ENCODE measurements around the gene RNF26. TPM values are rescaled to one million over a fixed set of nuclear protein-coding genes. Genes with fewer than 3 reads are reported as not detected.

Gene RNF26
- total RNA-seq, 3 donors from 2014 or later = 20.7 to 24.7 (median 23.7) TPM

- H3K4me1 ChIP-seq (ENCODE audit: low read depth) = no peaks in the 10 kb centered on the region
- intact Hi-C loops (cut with DNase I, micrococcal nuclease) = no loop called here
Measured at GRCh38 chr11:119295178-119295577, 39.1 kb upstream of the RNF26 start.

GRCh38 chr11:119297938-119298337, 36.4 kb upstream of the RNF26 start:
- Histone ChIP-seq H3K4me1 (ENCODE audit: low read depth) (no peaks in the 10 kb centered on the region), H3K9me3 (no peaks in the 10 kb centered on the region), H3K4me3 (no peak overlapping the region), H3K36me3 (ENCODE audit: low read depth) (no peaks in the 10 kb centered on the region)
- no peak for ATAC-seq
- DNase-seq = no peak
- intact Hi-C loops (cut with DNase I, micrococcal nuclease) = no loop called here
- TF ChIP-seq, protein P1, sequence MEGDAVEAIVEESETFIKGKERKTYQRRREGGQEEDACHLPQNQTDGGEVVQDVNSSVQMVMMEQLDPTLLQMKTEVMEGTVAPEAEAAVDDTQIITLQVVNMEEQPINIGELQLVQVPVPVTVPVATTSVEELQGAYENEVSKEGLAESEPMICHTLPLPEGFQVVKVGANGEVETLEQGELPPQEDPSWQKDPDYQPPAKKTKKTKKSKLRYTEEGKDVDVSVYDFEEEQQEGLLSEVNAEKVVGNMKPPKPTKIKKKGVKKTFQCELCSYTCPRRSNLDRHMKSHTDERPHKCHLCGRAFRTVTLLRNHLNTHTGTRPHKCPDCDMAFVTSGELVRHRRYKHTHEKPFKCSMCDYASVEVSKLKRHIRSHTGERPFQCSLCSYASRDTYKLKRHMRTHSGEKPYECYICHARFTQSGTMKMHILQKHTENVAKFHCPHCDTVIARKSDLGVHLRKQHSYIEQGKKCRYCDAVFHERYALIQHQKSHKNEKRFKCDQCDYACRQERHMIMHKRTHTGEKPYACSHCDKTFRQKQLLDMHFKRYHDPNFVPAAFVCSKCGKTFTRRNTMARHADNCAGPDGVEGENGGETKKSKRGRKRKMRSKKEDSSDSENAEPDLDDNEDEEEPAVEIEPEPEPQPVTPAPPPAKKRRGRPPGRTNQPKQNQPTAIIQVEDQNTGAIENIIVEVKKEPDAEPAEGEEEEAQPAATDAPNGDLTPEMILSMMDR (IDR thresholded peaks at IDR 0.05) = no peak

More at GRCh38 chr11:119295178-119295577, 39.1 kb upstream of the RNF26 start:
- TF ChIP-seq, protein P1 (IDR thresholded peaks at IDR 0.05) = no peak
- Histone ChIP-seq H3K9me3 (peaks cover 10% of the 10 kb centered on the region), H3K4me3 (no peak overlapping the region), H3K36me3 (ENCODE audit: low read depth) (no peaks in the 10 kb centered on the region)
- ATAC-seq (no peak), DNase-seq (no peak)

DNA sequence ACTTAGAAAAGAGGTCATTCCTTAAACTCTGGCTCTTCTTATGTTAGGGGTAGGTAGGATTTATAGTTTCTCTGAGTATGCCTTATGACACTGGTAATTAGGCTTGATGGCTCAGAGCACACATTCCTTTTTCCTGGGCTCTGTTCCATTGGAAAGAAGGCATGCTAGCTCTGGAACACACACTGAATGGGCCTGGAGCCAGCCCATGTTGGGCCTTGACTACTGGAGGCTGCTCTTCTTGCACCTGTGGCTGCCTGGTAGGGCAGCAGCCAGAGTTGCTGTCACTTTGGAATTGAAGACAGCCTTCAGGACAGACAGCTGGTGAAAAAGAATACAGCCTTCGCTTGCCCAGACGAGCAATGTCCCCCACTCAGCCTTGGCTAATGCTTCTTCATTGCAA, 35.6 kb upstream of the RNF26 start:
- TF ChIP-seq, protein P1 (IDR thresholded peaks at IDR 0.05) = no peak
- H3K36me3 ChIP-seq (ENCODE audit: low read depth) = no peaks in the 10 kb centered on the region
- H3K9me3 ChIP-seq = no peaks in the 10 kb centered on the region
- ATAC-seq (no peak), DNase-seq (no peak)
- no peak overlapping the region for H3K4me3 ChIP-seq
- no peaks in the 10 kb centered on the region for H3K4me1 ChIP-seq (ENCODE audit: low read depth)
- intact Hi-C loops (cut with DNase I, micrococcal nuclease) = no loop called here

DNA sequence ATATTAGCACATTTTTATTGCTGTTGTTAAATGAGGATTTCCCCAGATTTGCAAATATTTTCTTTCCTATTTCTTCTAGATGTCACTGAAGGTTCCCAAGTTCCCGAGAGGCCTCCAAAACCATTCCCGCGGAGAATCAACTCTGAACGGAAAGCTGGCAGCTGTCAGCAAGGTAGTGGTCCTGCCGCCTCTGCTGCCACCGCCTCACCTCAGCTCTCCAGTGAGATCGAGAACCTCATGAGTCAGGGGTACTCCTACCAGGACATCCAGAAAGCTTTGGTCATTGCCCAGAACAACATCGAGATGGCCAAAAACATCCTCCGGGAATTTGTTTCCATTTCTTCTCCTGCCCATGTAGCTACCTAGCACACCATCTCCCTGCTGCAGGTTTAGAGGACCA, 34.9 kb upstream of the RNF26 start:
- ATAC-seq (no peak), DNase-seq (no peak)
- Histone ChIP-seq H3K36me3 (ENCODE audit: low read depth) (no peaks in the 10 kb centered on the region), H3K4me3 (no peak overlapping the region), H3K9me3 (no peaks in the 10 kb centered on the region), H3K4me1 (ENCODE audit: low read depth) (no peaks in the 10 kb centered on the region)
- TF ChIP-seq, protein P1 (IDR thresholded peaks at IDR 0.05) = no peak
- intact Hi-C loops (cut with DNase I, micrococcal nuclease) = no loop called here

GRCh38 chr11:119300198-119300964, 33.9 kb upstream of the RNF26 start:
- DNase-seq = no peak
- intact Hi-C loops (cut with DNase I, micrococcal nuclease) = no loop called here
- no peaks in the 10 kb centered on the region for H3K9me3 ChIP-seq
- no peak overlapping the region for H3K4me3 ChIP-seq
- TF ChIP-seq, protein P1 (IDR thresholded peaks at IDR 0.05) = no peak
- ATAC-seq = no peak
- H3K4me1 ChIP-seq (ENCODE audit: low read depth) = no peaks in the 10 kb centered on the region
- no peaks in the 10 kb centered on the region for H3K36me3 ChIP-seq (ENCODE audit: low read depth)
